ENCODE measurements around the gene GABRG3.

The GABRG3 gene

GRCh38 chr15:27412415-27412814, 441.4 kb downstream of the GABRG3 start:
- no peak for TF ChIP-seq TAF1 (IDR thresholded peaks at IDR 0.05; ENCODE audit: borderline replicate concordance, insufficient read depth, low read length)
- no peak for TF ChIP-seq POLR2AphosphoS5 (IDR thresholded peaks at IDR 0.05; ENCODE audit: low read depth, low read length)
- no peak for TF ChIP-seq REST (IDR thresholded peaks at IDR 0.05; ENCODE audit: insufficient read depth in 1 of 2, low read depth in 2 of 2, low read length in 2 of 2)
- no peak for TF ChIP-seq SIN3A (IDR thresholded peaks at IDR 0.05; ENCODE audit: borderline replicate concordance, insufficient read depth, low read length)
- TF ChIP-seq FOXP2 (optimal IDR thresholded peaks at IDR 0.05; ENCODE audit: borderline replicate concordance, extremely low read depth, extremely low read length, insufficient read depth) = no peak

GRCh38 chr15:27414168-27414870, 443.3 kb downstream of the GABRG3 start:
- TF ChIP-seq POLR2AphosphoS5 (IDR thresholded peaks at IDR 0.05; ENCODE audit: low read depth, low read length) (no peak), REST (IDR thresholded peaks at IDR 0.05; ENCODE audit: insufficient read depth in 1 of 2, low read depth in 2 of 2, low read length in 2 of 2) (no peak), FOXP2 (optimal IDR thresholded peaks at IDR 0.05; ENCODE audit: borderline replicate concordance, extremely low read depth, extremely low read length, insufficient read depth) (no peak), TAF1 (IDR thresholded peaks at IDR 0.05; ENCODE audit: borderline replicate concordance, insufficient read depth, low read length) (no peak), SIN3A (IDR thresholded peaks at IDR 0.05; ENCODE audit: borderline replicate concordance, insufficient read depth, low read length) (no peak)

GRCh38 chr15:27418726-27419125, 447.7 kb downstream of the GABRG3 start:
- TF ChIP-seq SIN3A (IDR thresholded peaks at IDR 0.05; ENCODE audit: borderline replicate concordance, insufficient read depth, low read length) = no peak
- no peak for TF ChIP-seq REST (IDR thresholded peaks at IDR 0.05; ENCODE audit: insufficient read depth in 1 of 2, low read depth in 2 of 2, low read length in 2 of 2)
- no peak for TF ChIP-seq FOXP2 (optimal IDR thresholded peaks at IDR 0.05; ENCODE audit: borderline replicate concordance, extremely low read depth, extremely low read length, insufficient read depth)

- TF ChIP-seq SIN3A (IDR thresholded peaks at IDR 0.05; ENCODE audit: borderline replicate concordance, insufficient read depth, low read length) (no peak), REST (IDR thresholded peaks at IDR 0.05; ENCODE audit: insufficient read depth in 1 of 2, low read depth in 2 of 2, low read length in 2 of 2) (no peak), POLR2AphosphoS5 (IDR thresholded peaks at IDR 0.05; ENCODE audit: low read depth, low read length) (no peak), FOXP2 (optimal IDR thresholded peaks at IDR 0.05; ENCODE audit: borderline replicate concordance, extremely low read depth, extremely low read length, insufficient read depth) (no peak), TAF1 (IDR thresholded peaks at IDR 0.05; ENCODE audit: borderline replicate concordance, insufficient read depth, low read length) (no peak)
Measured at GRCh38 chr15:27422997-27423396, 452.0 kb downstream of the GABRG3 start.

Measured in PFSK-1 (cell line).